K562 treated with DMSO at 1 percent for 24 hours (cell line): ENCODE results near the gene GLIS1. TPM values are rescaled to one million over a fixed set of nuclear protein-coding genes. Genes with fewer than 3 reads are reported as not detected.

Experiments
- total RNA-seq: library from RNA; unstranded; fragments of 300-600 nt; gene quantifications from 2 replicates; pipeline ENCODE4 v1.2.3, GENCODE V29; 2022; ENCODE audit warnings: low read depth; ENCODE audit not compliant: insufficient read depth

GLIS1 gene
- total RNA-seq: 0.12 and 0.50 TPM in 2 replicates

GRCh38 chr1:53739109-53739681 lies at the start of gene GLIS1:
GLIS1 (minus strand) TSS chr1:53739164; CDS start chr1:53738064, 1,100 bp downstream.

GRCh38 chr1:53459321-53460175 lies 279.4 kb downstream of the GLIS1 start, which contains the start of gene DMRTB1:
DMRTB1 (plus strand) TSS chr1:53459399; CDS start chr1:53459454, 55 bp downstream.

Other genes with a start within 250 kb of the GLIS1 start
- gene NDC1, start 99.1 kb upstream of the GLIS1 start, total RNA-seq: 21.3 and 21.8 TPM in 2 replicates
- gene YIPF1, start 150.6 kb upstream of the GLIS1 start, total RNA-seq: 32.4 and 32.9 TPM in 2 replicates
- not detected in 2 replicates for gene DIO1, start 155.0 kb upstream of the GLIS1 start, total RNA-seq
- gene IFT25, start 206.5 kb upstream of the GLIS1 start, total RNA-seq: 38.6 and 47.4 TPM in 2 replicates
- gene LRRC42, start 207.2 kb upstream of the GLIS1 start, total RNA-seq: 35.7 and 37.6 TPM in 2 replicates